ENCODE measurements around the gene CRY2.

DNA sequence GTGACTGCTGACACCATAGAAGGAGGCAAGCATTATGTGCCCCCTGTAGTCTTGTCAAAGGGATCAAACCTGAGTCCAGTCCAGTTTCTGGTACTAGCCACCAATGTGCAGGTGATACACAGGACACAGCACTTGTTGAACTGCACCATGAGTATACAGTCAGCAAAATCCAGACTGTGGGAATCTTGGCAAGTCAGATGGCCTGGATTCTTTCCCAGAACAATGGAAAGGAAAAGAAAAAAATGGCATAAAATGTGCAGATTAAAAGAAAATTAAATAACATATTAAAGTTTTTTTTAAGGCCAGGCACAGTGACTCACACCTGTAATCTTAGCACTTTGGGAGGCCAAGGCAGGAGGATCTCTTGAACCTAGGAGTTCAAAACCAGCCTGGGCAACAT, 16.8 kb downstream of the CRY2 start:
- TF ChIP-seq FOSL2 (IDR thresholded peaks at IDR 0.05; ENCODE audit: borderline replicate concordance, low read depth) (no peak), JUND (IDR thresholded peaks at IDR 0.05) (no peak), POLR2AphosphoS5 (IDR thresholded peaks at IDR 0.05; ENCODE audit: low read depth, low read length) (no peak), GABPA (IDR thresholded peaks at IDR 0.05; ENCODE audit: low read depth) (no peak)
- TF ChIP-seq, protein P1, sequence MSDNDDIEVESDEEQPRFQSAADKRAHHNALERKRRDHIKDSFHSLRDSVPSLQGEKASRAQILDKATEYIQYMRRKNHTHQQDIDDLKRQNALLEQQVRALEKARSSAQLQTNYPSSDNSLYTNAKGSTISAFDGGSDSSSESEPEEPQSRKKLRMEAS (IDR thresholded peaks at IDR 0.05; ENCODE audit: low read depth): no peak
